HG03196 (cell line): ENCODE measurements around the gene EMILIN2.
"Not testable (repeated sequence)": the region's sequence is repeated elsewhere in the genome, so short reads cannot be mapped to it uniquely, and the experiment has no call there.

ENCODE experiments used
- ATAC-seq: cut with Tn5 transposase; IDR thresholded peaks from one replicate; pipeline ENCODE4 v1.9.1; 2021; ENCODE audit not compliant: unreplicated experiment

The EMILIN2 gene

GRCh38 chr18:2914185-2914880, 67.5 kb downstream of the EMILIN2 start:
- ATAC-seq = no peak

DNA sequence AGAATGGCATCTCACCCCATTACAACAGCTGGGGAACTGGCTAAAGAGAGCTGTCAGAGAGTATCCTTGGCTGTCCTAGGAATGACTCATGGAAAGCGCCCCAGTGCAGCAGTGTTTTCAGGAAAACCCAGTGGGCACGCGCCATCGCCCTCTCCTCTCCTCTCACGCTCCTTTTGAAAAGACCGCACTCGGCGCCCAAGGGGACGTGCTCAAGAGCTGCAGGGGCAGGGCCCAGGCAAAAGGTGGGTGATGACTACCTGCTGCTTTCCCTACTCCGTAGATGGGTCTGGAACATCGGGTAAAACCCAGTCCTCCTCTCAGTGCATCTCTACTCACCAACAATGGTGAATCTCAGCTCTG, 68.1 kb downstream of the EMILIN2 start:
- ATAC-seq = no peak

GRCh38 chr18:2915486-2915885, 68.7 kb downstream of the EMILIN2 start:
- not testable (repeated sequence) for ATAC-seq

- no peak for ATAC-seq
These were observed 69.4 kb downstream of the EMILIN2 start for GRCh38 chr18:2916184-2916583.

- ATAC-seq = no peak
These were observed 70.6 kb downstream of the EMILIN2 start for GRCh38 chr18:2917259-2918047.

GRCh38 chr18:2918761-2919550, 72.2 kb downstream of the EMILIN2 start:
- no peak for ATAC-seq

GRCh38 chr18:2919600-2919999, 72.8 kb downstream of the EMILIN2 start:
- ATAC-seq = no peak

- ATAC-seq = no peak
These were observed 73.2 kb downstream of the EMILIN2 start for GRCh38 chr18:2920027-2920426.

GRCh38 chr18:2920546-2921343, 73.9 kb downstream of the EMILIN2 start:
- ATAC-seq = no peak

DNA sequence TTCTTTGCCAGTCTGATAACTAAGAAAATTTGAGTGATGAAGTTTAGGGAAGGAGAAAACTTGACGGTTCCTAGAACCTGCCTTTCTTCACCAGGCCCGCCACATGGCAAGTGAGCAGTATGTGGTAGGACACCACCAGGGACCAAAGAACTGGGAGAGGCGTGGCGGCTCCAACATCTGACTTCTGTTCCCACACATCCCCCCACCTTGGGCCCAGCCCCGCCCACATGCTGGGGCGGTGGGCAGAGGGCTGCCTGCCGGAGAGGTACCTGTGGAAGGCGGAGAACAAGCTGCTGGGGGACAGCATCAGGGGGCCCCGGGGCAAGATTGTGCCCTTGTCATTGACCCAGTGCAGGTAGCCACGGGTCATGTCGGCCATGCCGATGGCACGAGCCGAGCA, 75.0 kb downstream of the EMILIN2 start:
- ATAC-seq = no peak

GRCh38 chr18:2923464-2923863, 76.7 kb downstream of the EMILIN2 start:
- ATAC-seq = no peak

GRCh38 chr18:2924920-2925319, 78.1 kb downstream of the EMILIN2 start:
- ATAC-seq = no peak

DNA sequence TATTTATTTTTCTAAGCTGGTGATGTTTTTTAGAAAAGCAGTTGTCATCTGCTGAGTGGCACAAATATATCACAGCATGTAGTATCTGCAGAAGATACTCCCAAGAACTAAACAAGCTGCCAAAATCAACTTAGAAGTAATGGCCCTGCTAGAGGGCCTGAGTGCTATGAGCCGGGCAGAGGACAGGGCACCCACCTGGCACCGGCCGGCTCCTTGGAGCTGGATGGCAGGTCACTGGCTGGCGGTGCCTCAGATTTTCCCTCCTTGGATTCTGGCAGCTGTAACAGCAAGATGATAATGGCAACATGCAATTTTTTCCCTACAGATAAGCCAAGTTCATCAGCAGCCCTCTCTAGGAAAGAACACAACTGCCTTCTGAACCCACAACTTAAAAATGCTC, 79.7 kb downstream of the EMILIN2 start:
- no peak for ATAC-seq

DNA sequence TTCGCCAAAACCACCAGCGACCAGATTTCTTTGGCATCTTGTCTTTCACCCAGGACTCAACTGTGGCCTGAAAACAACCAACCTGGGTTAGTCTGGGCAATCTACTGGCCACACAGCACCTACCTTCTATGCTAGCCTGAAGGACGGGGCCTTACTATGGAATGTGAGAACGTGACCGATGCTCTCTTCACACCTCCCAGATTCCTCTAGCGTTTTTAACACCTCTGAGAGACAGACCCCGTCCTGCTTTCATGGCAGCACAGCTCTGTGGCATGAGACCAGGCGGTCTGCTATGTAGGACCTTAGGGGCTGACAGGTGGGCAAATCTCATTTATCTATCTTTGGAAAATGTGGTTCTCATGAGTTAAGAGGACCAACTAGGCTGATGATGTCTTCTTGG, 80.9 kb downstream of the EMILIN2 start:
- no peak for ATAC-seq

DNA sequence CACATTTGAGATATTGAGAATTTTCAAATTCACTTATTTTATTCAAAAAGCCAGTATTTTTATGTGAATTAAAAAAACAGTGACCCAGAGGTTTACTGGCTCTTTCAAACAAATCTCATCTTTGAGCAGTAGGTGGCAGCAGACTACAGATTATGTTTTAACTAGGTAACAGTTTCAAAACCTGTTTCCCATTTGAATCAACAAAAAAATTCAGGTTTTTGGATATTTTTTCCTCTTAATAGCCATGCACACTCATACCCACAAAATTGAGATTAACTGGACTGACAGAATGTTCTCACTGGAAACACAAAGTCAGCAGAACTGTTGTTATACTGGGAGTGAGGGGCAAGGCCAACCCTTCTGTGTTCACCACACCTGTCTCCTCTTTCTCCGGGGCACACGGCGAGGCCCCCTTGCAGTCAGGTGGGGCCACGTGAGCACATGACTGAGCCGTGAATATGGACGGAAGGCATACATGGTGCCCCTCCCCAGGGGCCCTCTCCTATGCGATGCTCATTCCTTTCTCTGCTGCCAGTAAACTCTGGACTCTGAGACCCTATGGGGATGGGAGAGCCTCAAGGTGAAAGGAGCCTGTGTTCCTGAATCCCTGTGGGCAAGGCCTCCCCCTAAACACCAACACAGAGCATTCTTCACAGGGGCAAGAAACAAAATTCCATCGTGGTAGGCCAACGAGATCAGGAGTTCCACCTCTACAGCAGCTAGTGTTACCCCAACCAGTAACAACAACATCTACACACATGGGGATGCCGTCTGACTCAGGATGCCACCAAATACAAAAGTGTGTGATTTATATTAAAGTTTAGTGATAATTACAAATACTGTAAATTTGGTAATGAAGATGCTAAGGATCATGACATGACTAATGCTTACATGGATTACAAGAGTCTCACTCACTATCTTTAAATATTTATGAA, 85.7 kb downstream of the EMILIN2 start:
- peak; percentile 48 for ATAC-seq

DNA sequence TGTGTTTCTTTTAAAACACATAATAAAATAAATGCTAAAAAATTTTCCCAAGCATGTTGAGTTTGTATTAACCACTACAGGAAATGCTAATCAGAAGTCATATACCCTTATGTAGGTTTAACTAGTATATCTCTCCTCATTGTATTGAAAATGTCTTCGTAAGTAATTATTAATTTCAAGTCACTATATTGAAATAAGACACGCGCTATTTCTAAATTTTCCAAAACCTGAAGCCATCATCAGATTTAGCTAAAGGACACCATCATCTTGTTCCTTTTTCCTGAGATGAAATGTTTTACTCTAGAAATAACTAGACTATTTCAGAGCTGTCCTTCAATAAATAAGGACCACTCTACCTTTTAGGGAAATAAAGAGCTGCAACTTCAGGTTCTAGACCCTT, 87.2 kb downstream of the EMILIN2 start:
- no peak for ATAC-seq

GRCh38 chr18:2935438-2936192, 88.8 kb downstream of the EMILIN2 start:
- ATAC-seq = no peak

GRCh38 chr18:2939317-2939716, 92.5 kb downstream of the EMILIN2 start:
- no peak for ATAC-seq

- no peak for ATAC-seq
These were observed 101.2 kb downstream of the EMILIN2 start for GRCh38 chr18:2948038-2948437.
